Endothelial cell of umbilical vein (primary cell): ENCODE measurements around the gene TMEM92. TPM values are rescaled to one million over a fixed set of nuclear protein-coding genes. Genes with fewer than 3 reads are reported as not detected.

Source experiments
- BruUV-seq: library from RNA; stranded (reverse); fragments of 400-500 nt; replicated peaks from 2 replicates; lab custom pipeline; 2021; lab: Mats Ljungman, UMichigan
- CTCF ChIA-PET: fragments of 300-600, 350-600 bp; sonication (Branson Sonifier 250); formaldehyde crosslinking; loops from one replicate; lab custom pipeline; 2021; ENCODE audit warnings: antibody characterized with exemption, inconsistent platforms; lab: Charles Lee
- POLR2A ChIA-PET: fragments of 300-600, 350-600 bp; sonication (Branson Sonifier 250); formaldehyde crosslinking; loops from one replicate; lab custom pipeline; 2021; ENCODE audit warnings: antibody characterized with exemption, inconsistent platforms; lab: Charles Lee
- DNase-seq: peaks from one replicate; pipeline ENCODE4 v3.0.0-alpha.2; 2011; ENCODE audit warnings: low read depth, low spot score
- FAIRE-seq: peaks from 2 replicates; lab custom pipeline; 2011; peaks lifted over from hg19 to GRCh38; lab: Jason Lieb, UNC
- H2AFZ ChIP-seq: 2 replicates; pipeline ENCODE4 v1.6.0; 2012; ENCODE audit warnings: low read depth, low read length, control low read depth, inconsistent platforms
- H3K27ac ChIP-seq: 2 replicates; pipeline ENCODE4 v1.5.1; 2011; ENCODE audit warnings: low read depth, mild to moderate bottlenecking, control low read depth, low read length, moderate library complexity; ENCODE audit not compliant: insufficient read depth
- H3K27me3 ChIP-seq, 2 experiments: 2 replicates each; pipeline versions ENCODE4 v1.6.0 to v1.6.1; 2011; ENCODE audit warnings: low read length in 2 of 2, mixed read lengths in 1 of 2; ENCODE audit not compliant: control insufficient read depth in 2 of 2, insufficient read depth in 2 of 2
- H3K36me3 ChIP-seq, 2 experiments: 2 replicates in 1 of 2; 3 replicates in 1 of 2; pipeline ENCODE4 v1.5.1; 2011; ENCODE audit warnings: low read length in 2 of 2, mild to moderate bottlenecking in 1 of 2, moderate library complexity in 1 of 2; ENCODE audit not compliant: control insufficient read depth in 2 of 2, insufficient read depth in 2 of 2; ENCODE audit errors: extremely low read depth in 1 of 2
- H3K4me1 ChIP-seq: 3 replicates; pipeline ENCODE4 v1.5.1; 2011; ENCODE audit warnings: mild to moderate bottlenecking, low read length; ENCODE audit not compliant: control insufficient read depth, insufficient read depth; ENCODE audit errors: extremely low read depth
- H3K4me2 ChIP-seq: 2 replicates; pipeline ENCODE4 v1.6.1; 2011; ENCODE audit warnings: low read length, control low read depth, mixed read lengths; ENCODE audit not compliant: insufficient read depth
- H3K4me3 ChIP-seq, 3 experiments: fragments of 200-600 bp in 1 of 3; sonication (generic), shearing (Covaris generic) in 1 of 3; replicated peaks in 1 of 3; 2 replicates each; pipeline ENCODE4 v1.5.1; 2011 to 2016; ENCODE audit warnings: control low read depth in 3 of 3, low read length in 3 of 3, mild to moderate bottlenecking in 2 of 3, inconsistent platforms in 1 of 3, low read depth in 1 of 3, moderate library complexity in 1 of 3; ENCODE audit not compliant: insufficient read depth in 1 of 3
- H3K79me2 ChIP-seq: 2 replicates; pipeline ENCODE4 v1.6.0; 2012; ENCODE audit warnings: low read length, inconsistent platforms; ENCODE audit not compliant: control insufficient read depth, insufficient read depth
- H3K9ac ChIP-seq: replicated peaks from 2 replicates; pipeline ENCODE3; 2011; ENCODE audit warnings: low read length, control low read depth; ENCODE audit not compliant: insufficient read depth; ENCODE audit errors: extremely low read depth
- H3K9me1 ChIP-seq: replicated peaks from 3 replicates; pipeline ENCODE4 v1.6.0; 2011; ENCODE audit warnings: mild to moderate bottlenecking, low read length; ENCODE audit not compliant: control insufficient read depth, insufficient read depth; ENCODE audit errors: extremely low read depth
- H3K9me3 ChIP-seq: replicated peaks from 2 replicates; pipeline ENCODE4 v1.5.1; 2012; ENCODE audit warnings: low read length, inconsistent platforms; ENCODE audit not compliant: control insufficient read depth, insufficient read depth
- H4K20me1 ChIP-seq: replicated peaks from 2 replicates; pipeline ENCODE3; 2011; ENCODE audit warnings: mild to moderate bottlenecking, low read length; ENCODE audit not compliant: control insufficient read depth, insufficient read depth; ENCODE audit errors: extremely low read depth
- EZH2 ChIP-seq: IDR thresholded peaks from 2 replicates; pipeline ENCODE4 v1.6.1; 2012; ENCODE audit warnings: borderline replicate concordance, low read depth, mild to moderate bottlenecking, moderate library complexity, low read length, inconsistent platforms; ENCODE audit not compliant: severe bottlenecking
- FOS ChIP-seq: IDR thresholded peaks from 2 replicates; pipeline ENCODE4 v1.6.1; 2011; ENCODE audit warnings: mild to moderate bottlenecking, low read length, moderate library complexity, borderline replicate concordance; ENCODE audit not compliant: insufficient read depth
- JUN ChIP-seq: IDR thresholded peaks from 2 replicates; pipeline ENCODE4 v1.6.1; 2011; ENCODE audit warnings: borderline replicate concordance, low read depth; ENCODE audit not compliant: insufficient read length, insufficient read depth
- MYC ChIP-seq: IDR thresholded peaks from one replicate; pipeline ENCODE4 v1.6.1; 2011; ENCODE audit warnings: mild to moderate bottlenecking, low read depth, low read length
- POLR2A ChIP-seq: IDR thresholded peaks from 2 replicates; pipeline ENCODE4 v1.6.1; 2012; ENCODE audit warnings: low read depth, mild to moderate bottlenecking, control low read depth, low read length
- dilution Hi-C: fragments of 300-500 bp; cut with MboI; formaldehyde crosslinking; loops from one replicate; pipeline ENCODE4 v1.15.0; 2019; ENCODE audit warnings: low sequenced_read_pairs; ENCODE audit not compliant: extremely low pct_ligation_motif_present
- intact Hi-C: fragments of 100-400 bp; cut with micrococcal nuclease; formaldehyde crosslinking; loops from one replicate; pipeline ENCODE4 v1.10.0; 2022
- polyA plus RNA-seq, 4 experiments: library from polyadenylated mRNA; depleted of rRNA in 3 of 4; stranded (reverse) in 3 of 4; unstranded in 1 of 4; fragments of >200 nt; gene quantifications; 2 replicates each; pipeline versions ENCODE4 v1.2.1 to v1.2.3, GENCODE V29; 2011 to 2012; ENCODE audit warnings: missing spikeins in 1 of 4
- total RNA-seq: library from RNA; stranded (reverse); gene quantifications from 2 replicates; pipeline ENCODE4 v1.2.3, GENCODE V29; 2021
- TF ChIP-seq, protein P1 (sequence below): IDR thresholded peaks from 2 replicates; pipeline ENCODE4 v1.6.1; 2011; ENCODE audit not compliant: insufficient read depth, insufficient read length
- TF ChIP-seq, protein P2 (sequence below), 2 donors: IDR thresholded peaks; 1 replicate in 1 of 2; 2 replicates in 1 of 2; pipeline ENCODE4 v1.5.1; 2011; ENCODE audit warnings: low read length in 2 of 2, mild to moderate bottlenecking in 2 of 2, moderate library complexity in 2 of 2, control low read depth in 1 of 2, inconsistent platforms in 1 of 2, low read depth in 1 of 2; ENCODE audit not compliant: insufficient read depth in 1 of 2; ENCODE audit errors: extremely low read depth in 1 of 2

TMEM92 gene
- total and polyA plus RNA-seq, 2 donors (not counting 3 experiments of a cell fraction or from before 2014, with no cell fraction given), result 0.03 TPM; not detected in 1

DNA sequence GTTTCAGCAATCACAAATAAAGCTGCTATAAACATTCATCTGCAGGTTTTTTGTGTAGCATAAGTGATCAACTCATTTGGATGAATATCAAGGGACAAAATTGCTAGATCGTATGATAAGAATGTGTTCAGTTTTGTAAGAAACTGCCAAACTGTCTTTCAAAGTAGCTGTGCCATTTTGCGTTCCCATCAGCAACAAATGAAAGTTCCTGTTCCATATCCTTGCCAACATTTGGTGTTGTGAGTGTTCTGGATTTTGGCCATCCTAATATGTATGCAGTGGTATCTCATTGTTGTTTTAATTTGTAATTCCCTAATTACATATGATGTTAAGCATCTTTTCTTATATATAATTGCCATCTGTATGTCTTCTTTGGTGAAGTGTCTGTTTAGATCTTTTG, 36.4 kb upstream of the TMEM92 start:
- Histone ChIP-seq H3K27ac (no peak overlapping the region), H3K9me1 (no peaks in the 10 kb centered on the region), H3K9me3 (no peaks in the 10 kb centered on the region), H3K4me3 (no peak overlapping the region), H3K79me2 (no peaks in the 10 kb centered on the region), H4K20me1 (no peaks in the 10 kb centered on the region), H3K4me2 (no peak overlapping the region), H3K27me3 (peaks cover 21 to 40% of the 10 kb centered on the region in 2 experiments), H3K4me1 (no peaks in the 10 kb centered on the region), H2AFZ (no peak overlapping the region), H3K36me3 (no peaks in the 10 kb centered on the region), H3K9ac (no peak overlapping the region)
- no peak for FAIRE-seq
- dilution Hi-C loops, result no loop called here
- TF ChIP-seq, protein P1, sequence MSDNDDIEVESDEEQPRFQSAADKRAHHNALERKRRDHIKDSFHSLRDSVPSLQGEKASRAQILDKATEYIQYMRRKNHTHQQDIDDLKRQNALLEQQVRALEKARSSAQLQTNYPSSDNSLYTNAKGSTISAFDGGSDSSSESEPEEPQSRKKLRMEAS, result no peak
- TF ChIP-seq MYC, result no peak
- TF ChIP-seq, protein P2, sequence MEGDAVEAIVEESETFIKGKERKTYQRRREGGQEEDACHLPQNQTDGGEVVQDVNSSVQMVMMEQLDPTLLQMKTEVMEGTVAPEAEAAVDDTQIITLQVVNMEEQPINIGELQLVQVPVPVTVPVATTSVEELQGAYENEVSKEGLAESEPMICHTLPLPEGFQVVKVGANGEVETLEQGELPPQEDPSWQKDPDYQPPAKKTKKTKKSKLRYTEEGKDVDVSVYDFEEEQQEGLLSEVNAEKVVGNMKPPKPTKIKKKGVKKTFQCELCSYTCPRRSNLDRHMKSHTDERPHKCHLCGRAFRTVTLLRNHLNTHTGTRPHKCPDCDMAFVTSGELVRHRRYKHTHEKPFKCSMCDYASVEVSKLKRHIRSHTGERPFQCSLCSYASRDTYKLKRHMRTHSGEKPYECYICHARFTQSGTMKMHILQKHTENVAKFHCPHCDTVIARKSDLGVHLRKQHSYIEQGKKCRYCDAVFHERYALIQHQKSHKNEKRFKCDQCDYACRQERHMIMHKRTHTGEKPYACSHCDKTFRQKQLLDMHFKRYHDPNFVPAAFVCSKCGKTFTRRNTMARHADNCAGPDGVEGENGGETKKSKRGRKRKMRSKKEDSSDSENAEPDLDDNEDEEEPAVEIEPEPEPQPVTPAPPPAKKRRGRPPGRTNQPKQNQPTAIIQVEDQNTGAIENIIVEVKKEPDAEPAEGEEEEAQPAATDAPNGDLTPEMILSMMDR (IDR thresholded peaks at IDR 0.05; ENCODE audit: extremely low read depth in 1 of 2, insufficient read depth in 1 of 2, low read depth in 1 of 2, low read length in 2 of 2), result no peak
- no peak for TF ChIP-seq JUN
- no peak for TF ChIP-seq FOS
- no peak for TF ChIP-seq EZH2
- TF ChIP-seq POLR2A, result no peak
- intact Hi-C loops, result no loop called here
- POLR2A ChIA-PET, result no interaction called here
- BruUV-seq, result no TSS peak
- CTCF ChIA-PET, result interaction anchor here (0.9 to 1.9 kb wide), 4 partner anchors 16 to 68 kb away, joined by 3 to 9 read pairs (median 4); no protein-coding TSS in a partner anchor
- no peak for DNase-seq
